OCI-LY3 (cell line): ENCODE data around the gene FAM120A.

Source experiments
- CTCF ChIP-seq: fragments of 200-600, 300-600 bp; sonication (generic); IDR thresholded peaks from 2 replicates; pipeline ENCODE4 v1.5.1; 2014; ENCODE audit warnings: antibody characterized with exemption, low read length, low read depth
- EZH2phosphoT487 ChIP-seq: fragments of 200-600 bp; shearing (Covaris generic); IDR thresholded peaks from 2 replicates; pipeline ENCODE4 v1.6.1; 2018; ENCODE audit warnings: antibody characterized with exemption, mixed run types, low read depth

- TF ChIP-seq CTCF = no peak
- no peak for TF ChIP-seq EZH2phosphoT487
Observed at GRCh38 chr9:93415176-93415690, 36.3 kb upstream of the FAM120A start.
